ENCODE measurements around the gene SLC41A2.

The SLC41A2 gene

DNA sequence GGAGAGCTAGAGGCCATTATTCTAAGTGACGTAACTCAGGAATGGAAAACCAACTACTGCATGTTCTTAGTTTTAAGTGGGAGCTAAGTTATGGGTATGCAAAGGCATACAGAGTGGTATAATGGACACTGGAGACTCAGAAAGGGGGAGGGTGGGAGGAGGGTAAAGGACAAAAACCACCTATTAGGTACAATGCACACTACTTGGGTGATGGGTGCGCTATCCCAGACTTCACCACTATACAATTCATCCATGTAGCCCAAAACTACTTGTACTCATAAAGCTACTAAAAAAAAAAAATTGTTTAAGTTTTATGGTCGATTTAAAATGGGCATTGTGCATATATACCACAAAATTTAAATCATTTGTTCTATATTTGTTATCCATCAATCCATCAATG lies 24.3 kb downstream of the SLC41A2 start:
- TF ChIP-seq, protein P1, sequence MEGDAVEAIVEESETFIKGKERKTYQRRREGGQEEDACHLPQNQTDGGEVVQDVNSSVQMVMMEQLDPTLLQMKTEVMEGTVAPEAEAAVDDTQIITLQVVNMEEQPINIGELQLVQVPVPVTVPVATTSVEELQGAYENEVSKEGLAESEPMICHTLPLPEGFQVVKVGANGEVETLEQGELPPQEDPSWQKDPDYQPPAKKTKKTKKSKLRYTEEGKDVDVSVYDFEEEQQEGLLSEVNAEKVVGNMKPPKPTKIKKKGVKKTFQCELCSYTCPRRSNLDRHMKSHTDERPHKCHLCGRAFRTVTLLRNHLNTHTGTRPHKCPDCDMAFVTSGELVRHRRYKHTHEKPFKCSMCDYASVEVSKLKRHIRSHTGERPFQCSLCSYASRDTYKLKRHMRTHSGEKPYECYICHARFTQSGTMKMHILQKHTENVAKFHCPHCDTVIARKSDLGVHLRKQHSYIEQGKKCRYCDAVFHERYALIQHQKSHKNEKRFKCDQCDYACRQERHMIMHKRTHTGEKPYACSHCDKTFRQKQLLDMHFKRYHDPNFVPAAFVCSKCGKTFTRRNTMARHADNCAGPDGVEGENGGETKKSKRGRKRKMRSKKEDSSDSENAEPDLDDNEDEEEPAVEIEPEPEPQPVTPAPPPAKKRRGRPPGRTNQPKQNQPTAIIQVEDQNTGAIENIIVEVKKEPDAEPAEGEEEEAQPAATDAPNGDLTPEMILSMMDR (IDR thresholded peaks at IDR 0.05; ENCODE audit: low read depth, low read length): no peak
- H3K4me3 ChIP-seq (replicated peaks in 1 of 2; ENCODE audit: low read depth in 2 of 2, low read length in 2 of 2): no peak overlapping the region
- DNase-seq (ENCODE audit: low read depth in 2 of 2): no peak

DNA sequence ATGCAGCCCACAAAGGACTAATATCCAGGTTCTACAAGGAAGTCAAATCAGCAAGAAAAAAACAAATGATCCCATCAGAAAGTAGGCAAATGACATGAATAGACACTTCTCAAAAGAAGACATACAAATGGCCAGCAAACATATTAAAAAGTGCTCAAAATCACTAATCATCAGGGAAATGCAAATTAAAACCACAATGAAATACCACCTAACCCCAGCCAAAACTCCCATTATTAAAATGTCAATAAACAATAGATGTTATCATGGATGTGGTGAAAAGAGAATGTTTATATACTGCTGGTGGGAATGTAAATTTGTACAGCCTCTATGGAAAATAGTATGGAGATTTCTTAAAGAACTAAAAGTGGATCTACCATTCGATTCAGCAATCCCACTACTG lies 25.0 kb downstream of the SLC41A2 start:
- no peak overlapping the region for H3K4me3 ChIP-seq (replicated peaks in 1 of 2; ENCODE audit: low read depth in 2 of 2, low read length in 2 of 2)
- DNase-seq (ENCODE audit: low read depth in 2 of 2): no peak
- TF ChIP-seq, protein P1 (IDR thresholded peaks at IDR 0.05; ENCODE audit: low read depth, low read length): no peak

DNA sequence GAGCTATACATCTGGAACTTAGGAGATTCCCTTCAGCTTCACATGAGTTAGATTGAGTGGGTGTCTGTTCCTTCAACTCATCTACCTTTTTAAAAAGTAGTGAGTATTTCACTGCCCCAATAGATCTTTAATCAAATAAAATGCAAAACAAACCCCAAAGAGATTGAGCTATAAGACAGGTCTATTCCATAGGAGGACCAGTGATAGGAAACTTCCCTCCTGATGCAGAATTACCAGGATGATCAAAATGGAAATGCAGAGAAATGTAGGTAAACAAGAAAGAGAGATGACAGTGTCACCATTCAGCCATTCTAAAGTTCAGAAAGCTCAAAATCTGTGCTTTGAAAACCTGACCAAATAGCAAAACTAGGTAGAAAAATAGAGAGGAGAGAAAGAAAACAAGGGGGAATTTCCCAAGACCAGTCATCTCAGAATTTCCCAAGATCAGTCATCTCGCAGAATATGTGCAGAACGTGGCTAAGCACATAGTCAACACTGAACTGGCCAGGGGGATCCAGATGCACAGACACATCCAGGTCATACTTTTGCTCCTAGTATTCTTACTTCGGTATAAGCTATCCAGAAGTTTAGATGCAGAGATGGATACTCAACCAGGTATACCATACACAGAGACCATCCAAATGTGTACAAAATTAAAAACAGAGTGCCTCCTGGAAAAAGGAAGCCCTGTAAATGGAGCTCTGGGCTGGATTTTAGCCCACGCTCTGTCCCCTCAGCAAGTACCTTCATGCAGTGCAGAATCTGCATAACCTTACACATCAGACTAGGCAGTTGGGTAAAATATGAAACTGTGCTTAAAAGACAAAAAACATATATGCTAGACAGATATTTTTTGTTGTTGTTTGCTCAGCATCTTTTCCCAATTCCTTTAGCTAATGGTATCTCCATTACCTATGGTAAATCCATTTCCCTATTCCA lies 27.4 kb downstream of the SLC41A2 start:
- peak in 1 of 2 donors; percentile 88 for DNase-seq (ENCODE audit: low read depth in 2 of 2)
- TF ChIP-seq, protein P1 (IDR thresholded peaks at IDR 0.05; ENCODE audit: low read depth, low read length): no peak
- no peak overlapping the region for H3K4me3 ChIP-seq (replicated peaks in 1 of 2; ENCODE audit: low read depth in 2 of 2, low read length in 2 of 2)

DNA sequence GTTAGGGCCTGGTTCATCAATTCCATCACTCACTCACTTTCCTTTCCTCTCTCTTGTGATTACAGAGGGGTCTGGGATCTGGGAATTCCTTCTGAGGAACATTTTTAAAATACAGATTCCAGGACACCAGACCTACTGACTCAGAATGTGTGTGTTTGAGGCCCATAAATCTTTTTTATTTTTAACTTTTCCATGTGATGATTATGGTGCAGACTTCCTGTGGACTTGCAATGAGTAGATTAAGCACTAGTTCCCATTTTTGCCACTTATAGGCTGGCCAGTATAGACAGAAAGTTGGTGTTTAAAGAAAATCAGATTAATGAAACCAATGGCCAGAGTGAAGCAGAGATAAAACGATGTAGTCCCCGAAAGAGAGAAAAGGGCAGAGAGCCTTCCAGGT lies 28.1 kb downstream of the SLC41A2 start:
- H3K4me3 ChIP-seq (replicated peaks in 1 of 2; ENCODE audit: low read depth in 2 of 2, low read length in 2 of 2): no peak overlapping the region
- peak in 1 of 2 donors; percentile 21 for DNase-seq (ENCODE audit: low read depth in 2 of 2)
- TF ChIP-seq, protein P1 (IDR thresholded peaks at IDR 0.05; ENCODE audit: low read depth, low read length): no peak

DNA sequence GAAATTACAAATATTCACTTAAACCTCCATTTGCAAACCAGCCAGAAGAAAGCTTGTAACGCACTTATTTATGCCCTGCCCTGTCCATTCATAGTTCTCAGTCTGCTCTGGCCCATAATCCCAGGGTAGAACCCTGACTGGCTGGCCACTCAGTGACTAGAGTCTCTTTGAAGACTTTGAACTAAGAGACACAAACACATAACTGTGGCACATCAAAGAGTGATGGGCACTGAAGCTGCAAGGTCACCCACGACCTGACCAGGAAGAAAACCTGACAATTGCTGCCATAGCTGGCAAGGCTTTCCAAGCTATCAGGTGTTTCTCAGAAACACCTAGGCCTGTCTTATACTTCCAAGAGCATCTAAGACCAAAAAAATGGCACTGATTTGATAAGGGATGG lies 28.7 kb downstream of the SLC41A2 start:
- TF ChIP-seq, protein P1 (IDR thresholded peaks at IDR 0.05; ENCODE audit: low read depth, low read length): no peak
- H3K4me3 ChIP-seq (replicated peaks in 1 of 2; ENCODE audit: low read depth in 2 of 2, low read length in 2 of 2): no peak overlapping the region
- DNase-seq (ENCODE audit: low read depth in 2 of 2): no peak

DNA sequence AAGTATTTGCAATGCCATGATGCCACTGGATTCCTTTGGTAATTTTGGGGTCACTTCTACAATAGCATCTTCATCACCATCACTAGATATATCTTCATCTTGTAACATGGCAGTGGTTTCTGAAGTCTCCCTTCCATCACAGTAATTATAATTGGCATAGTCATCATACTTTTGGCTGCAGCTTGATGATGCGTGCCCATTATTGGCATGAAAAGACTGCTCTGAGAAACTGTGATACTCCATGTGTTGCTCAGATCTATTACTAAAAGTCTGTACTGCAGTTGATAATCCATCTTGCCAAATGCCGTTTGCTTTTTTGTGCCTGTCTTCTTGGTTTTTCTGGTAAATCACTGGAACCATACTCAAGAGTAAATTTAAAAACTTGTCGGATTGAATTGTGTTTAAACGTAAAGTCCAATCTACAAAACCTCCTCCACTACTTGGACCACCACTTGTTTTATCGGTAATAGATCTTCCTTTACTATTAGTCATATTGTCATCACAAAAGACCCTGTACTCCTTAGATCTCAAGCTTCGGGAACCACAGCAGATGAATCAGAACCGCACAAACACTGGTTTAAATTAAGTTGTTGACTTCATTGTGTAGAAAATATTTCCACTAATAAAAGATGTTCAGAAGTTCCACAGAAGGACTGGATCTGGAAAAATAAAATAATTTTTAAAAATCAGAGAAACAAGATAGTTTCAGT lies 29.9 kb downstream of the SLC41A2 start:
- no peak for DNase-seq (ENCODE audit: low read depth in 2 of 2)
- TF ChIP-seq, protein P1 (IDR thresholded peaks at IDR 0.05; ENCODE audit: low read depth, low read length): no peak
- no peak overlapping the region for H3K4me3 ChIP-seq (replicated peaks in 1 of 2; ENCODE audit: low read depth in 2 of 2, low read length in 2 of 2)
